ENCODE data around the gene PRDM16.

PRDM16 gene

GRCh38 chr1:3365523-3366125 lies 296.6 kb downstream of the PRDM16 start:
- no peak for DNase-seq (ENCODE audit: low read depth)
- no peak for TF ChIP-seq CTCF (IDR thresholded peaks at IDR 0.05; ENCODE audit: low read depth, low read length, missing control alignments)
- H3K4me3 ChIP-seq (ENCODE audit: low read depth, low read length): no peak overlapping the region

GRCh38 chr1:3366126-3367051 lies 297.4 kb downstream of the PRDM16 start:
- no peak for DNase-seq (ENCODE audit: low read depth)
- TF ChIP-seq CTCF (IDR thresholded peaks at IDR 0.05; ENCODE audit: low read depth, low read length, missing control alignments): no peak
- no peak overlapping the region for H3K4me3 ChIP-seq (ENCODE audit: low read depth, low read length)

- no peak for DNase-seq (ENCODE audit: low read depth)
- H3K4me3 ChIP-seq (ENCODE audit: low read depth, low read length): no peak overlapping the region
- TF ChIP-seq CTCF (IDR thresholded peaks at IDR 0.05; ENCODE audit: low read depth, low read length, missing control alignments): no peak
Measured at GRCh38 chr1:3367376-3367775, 298.4 kb downstream of the PRDM16 start.

GRCh38 chr1:3368059-3368458 lies 299.1 kb downstream of the PRDM16 start:
- TF ChIP-seq CTCF (IDR thresholded peaks at IDR 0.05; ENCODE audit: low read depth, low read length, missing control alignments): no peak
- H3K4me3 ChIP-seq (ENCODE audit: low read depth, low read length): no peak overlapping the region
- DNase-seq (ENCODE audit: low read depth): no peak

- no peak overlapping the region for H3K4me3 ChIP-seq (ENCODE audit: low read depth, low read length)
- no peak for TF ChIP-seq CTCF (IDR thresholded peaks at IDR 0.05; ENCODE audit: low read depth, low read length, missing control alignments)
- DNase-seq (ENCODE audit: low read depth): no peak
Measured at GRCh38 chr1:3368711-3369445, 299.9 kb downstream of the PRDM16 start.

- DNase-seq (ENCODE audit: low read depth): no peak
- H3K4me3 ChIP-seq (ENCODE audit: low read depth, low read length): no peak overlapping the region
- TF ChIP-seq CTCF (IDR thresholded peaks at IDR 0.05; ENCODE audit: low read depth, low read length, missing control alignments): no peak
Measured at GRCh38 chr1:3369446-3370076, 300.6 kb downstream of the PRDM16 start.
